ENCODE data around the gene PSMA7.

DNA sequence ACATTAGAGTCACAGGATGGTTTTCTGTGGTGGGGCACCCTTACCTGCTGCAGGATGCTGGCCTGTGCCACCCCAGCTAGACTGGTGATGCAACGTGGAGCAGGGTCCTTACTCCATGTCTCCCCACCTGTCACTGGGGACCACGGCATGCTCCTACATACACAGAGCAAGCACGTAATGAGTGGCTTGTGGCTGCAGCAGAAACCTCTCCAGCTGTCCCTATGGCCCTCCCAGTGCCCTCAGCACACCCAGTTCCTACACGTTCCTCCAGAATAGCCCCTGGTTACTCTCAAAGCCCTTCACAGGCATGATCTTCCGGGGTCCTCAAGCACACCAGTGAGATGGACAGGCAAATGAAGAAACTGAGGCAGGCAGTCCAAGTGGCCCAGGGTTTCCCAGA lies 24.1 kb downstream of the PSMA7 start:
- TF ChIP-seq, protein P1, sequence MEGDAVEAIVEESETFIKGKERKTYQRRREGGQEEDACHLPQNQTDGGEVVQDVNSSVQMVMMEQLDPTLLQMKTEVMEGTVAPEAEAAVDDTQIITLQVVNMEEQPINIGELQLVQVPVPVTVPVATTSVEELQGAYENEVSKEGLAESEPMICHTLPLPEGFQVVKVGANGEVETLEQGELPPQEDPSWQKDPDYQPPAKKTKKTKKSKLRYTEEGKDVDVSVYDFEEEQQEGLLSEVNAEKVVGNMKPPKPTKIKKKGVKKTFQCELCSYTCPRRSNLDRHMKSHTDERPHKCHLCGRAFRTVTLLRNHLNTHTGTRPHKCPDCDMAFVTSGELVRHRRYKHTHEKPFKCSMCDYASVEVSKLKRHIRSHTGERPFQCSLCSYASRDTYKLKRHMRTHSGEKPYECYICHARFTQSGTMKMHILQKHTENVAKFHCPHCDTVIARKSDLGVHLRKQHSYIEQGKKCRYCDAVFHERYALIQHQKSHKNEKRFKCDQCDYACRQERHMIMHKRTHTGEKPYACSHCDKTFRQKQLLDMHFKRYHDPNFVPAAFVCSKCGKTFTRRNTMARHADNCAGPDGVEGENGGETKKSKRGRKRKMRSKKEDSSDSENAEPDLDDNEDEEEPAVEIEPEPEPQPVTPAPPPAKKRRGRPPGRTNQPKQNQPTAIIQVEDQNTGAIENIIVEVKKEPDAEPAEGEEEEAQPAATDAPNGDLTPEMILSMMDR (IDR thresholded peaks at IDR 0.05), result no peak
- no peak for TF ChIP-seq POLR2AphosphoS5 (IDR thresholded peaks at IDR 0.05)
- TF ChIP-seq POLR2A (IDR thresholded peaks at IDR 0.05), result no peak
- no peak for TF ChIP-seq EP300 (IDR thresholded peaks at IDR 0.05; ENCODE audit: low read depth)

All from transverse colon (tissue), 4 donors.